Endothelial cell of umbilical vein (primary cell): ENCODE results near the gene RBKS. TPM values are rescaled to one million over a fixed set of nuclear protein-coding genes. Genes with fewer than 3 reads are reported as not detected.

Experiments
- BruUV-seq: library from RNA; stranded (reverse); fragments of 400-500 nt; replicated peaks from 2 replicates; lab custom pipeline; 2021; lab: Mats Ljungman, UMichigan
- CTCF ChIA-PET: fragments of 300-600, 350-600 bp; sonication (Branson Sonifier 250); formaldehyde crosslinking; loops from one replicate; lab custom pipeline; 2021; ENCODE audit warnings: antibody characterized with exemption, inconsistent platforms; lab: Charles Lee
- POLR2A ChIA-PET: fragments of 300-600, 350-600 bp; sonication (Branson Sonifier 250); formaldehyde crosslinking; loops from one replicate; lab custom pipeline; 2021; ENCODE audit warnings: antibody characterized with exemption, inconsistent platforms; lab: Charles Lee
- DNase-seq: peaks from one replicate; pipeline ENCODE4 v3.0.0-alpha.2; 2011; ENCODE audit warnings: low read depth, low spot score
- FAIRE-seq: peaks from 2 replicates; lab custom pipeline; 2011; peaks lifted over from hg19 to GRCh38; lab: Jason Lieb, UNC
- H2AFZ ChIP-seq: 2 replicates; pipeline ENCODE4 v1.6.0; 2012; ENCODE audit warnings: low read depth, low read length, control low read depth, inconsistent platforms
- H3K27ac ChIP-seq: 2 replicates; pipeline ENCODE4 v1.5.1; 2011; ENCODE audit warnings: low read depth, mild to moderate bottlenecking, control low read depth, low read length, moderate library complexity; ENCODE audit not compliant: insufficient read depth
- H3K27me3 ChIP-seq, 2 experiments: 2 replicates each; pipeline versions ENCODE4 v1.6.0 to v1.6.1; 2011; ENCODE audit warnings: low read length in 2 of 2, mixed read lengths in 1 of 2; ENCODE audit not compliant: control insufficient read depth in 2 of 2, insufficient read depth in 2 of 2
- H3K36me3 ChIP-seq, 2 experiments: 2 replicates in 1 of 2; 3 replicates in 1 of 2; pipeline ENCODE4 v1.5.1; 2011; ENCODE audit warnings: low read length in 2 of 2, mild to moderate bottlenecking in 1 of 2, moderate library complexity in 1 of 2; ENCODE audit not compliant: control insufficient read depth in 2 of 2, insufficient read depth in 2 of 2; ENCODE audit errors: extremely low read depth in 1 of 2
- H3K4me1 ChIP-seq: 3 replicates; pipeline ENCODE4 v1.5.1; 2011; ENCODE audit warnings: mild to moderate bottlenecking, low read length; ENCODE audit not compliant: control insufficient read depth, insufficient read depth; ENCODE audit errors: extremely low read depth
- H3K4me2 ChIP-seq: 2 replicates; pipeline ENCODE4 v1.6.1; 2011; ENCODE audit warnings: low read length, control low read depth, mixed read lengths; ENCODE audit not compliant: insufficient read depth
- H3K4me3 ChIP-seq, 3 experiments: fragments of 200-600 bp in 1 of 3; sonication (generic), shearing (Covaris generic) in 1 of 3; replicated peaks in 1 of 3; 2 replicates each; pipeline ENCODE4 v1.5.1; 2011 to 2016; ENCODE audit warnings: control low read depth in 3 of 3, low read length in 3 of 3, mild to moderate bottlenecking in 2 of 3, inconsistent platforms in 1 of 3, low read depth in 1 of 3, moderate library complexity in 1 of 3; ENCODE audit not compliant: insufficient read depth in 1 of 3
- H3K79me2 ChIP-seq: 2 replicates; pipeline ENCODE4 v1.6.0; 2012; ENCODE audit warnings: low read length, inconsistent platforms; ENCODE audit not compliant: control insufficient read depth, insufficient read depth
- H3K9ac ChIP-seq: replicated peaks from 2 replicates; pipeline ENCODE3; 2011; ENCODE audit warnings: low read length, control low read depth; ENCODE audit not compliant: insufficient read depth; ENCODE audit errors: extremely low read depth
- H3K9me1 ChIP-seq: replicated peaks from 3 replicates; pipeline ENCODE4 v1.6.0; 2011; ENCODE audit warnings: mild to moderate bottlenecking, low read length; ENCODE audit not compliant: control insufficient read depth, insufficient read depth; ENCODE audit errors: extremely low read depth
- H3K9me3 ChIP-seq: replicated peaks from 2 replicates; pipeline ENCODE4 v1.5.1; 2012; ENCODE audit warnings: low read length, inconsistent platforms; ENCODE audit not compliant: control insufficient read depth, insufficient read depth
- H4K20me1 ChIP-seq: replicated peaks from 2 replicates; pipeline ENCODE3; 2011; ENCODE audit warnings: mild to moderate bottlenecking, low read length; ENCODE audit not compliant: control insufficient read depth, insufficient read depth; ENCODE audit errors: extremely low read depth
- EZH2 ChIP-seq: IDR thresholded peaks from 2 replicates; pipeline ENCODE4 v1.6.1; 2012; ENCODE audit warnings: borderline replicate concordance, low read depth, mild to moderate bottlenecking, moderate library complexity, low read length, inconsistent platforms; ENCODE audit not compliant: severe bottlenecking
- GATA2 ChIP-seq: IDR thresholded peaks from 2 replicates; pipeline ENCODE4 v1.7.0; 2011; ENCODE audit warnings: low read depth, mild to moderate bottlenecking, moderate library complexity, mixed read lengths, low read length; ENCODE audit not compliant: insufficient read length, insufficient read depth
- JUN ChIP-seq: IDR thresholded peaks from 2 replicates; pipeline ENCODE4 v1.6.1; 2011; ENCODE audit warnings: borderline replicate concordance, low read depth; ENCODE audit not compliant: insufficient read length, insufficient read depth
- MYC ChIP-seq: IDR thresholded peaks from one replicate; pipeline ENCODE4 v1.6.1; 2011; ENCODE audit warnings: mild to moderate bottlenecking, low read depth, low read length
- POLR2A ChIP-seq: IDR thresholded peaks from 2 replicates; pipeline ENCODE4 v1.6.1; 2012; ENCODE audit warnings: low read depth, mild to moderate bottlenecking, control low read depth, low read length
- dilution Hi-C: fragments of 300-500 bp; cut with MboI; formaldehyde crosslinking; loops from one replicate; pipeline ENCODE4 v1.15.0; 2019; ENCODE audit warnings: low sequenced_read_pairs; ENCODE audit not compliant: extremely low pct_ligation_motif_present
- intact Hi-C: fragments of 100-400 bp; cut with micrococcal nuclease; formaldehyde crosslinking; loops from one replicate; pipeline ENCODE4 v1.10.0; 2022
- polyA plus RNA-seq, 4 experiments: library from polyadenylated mRNA; depleted of rRNA in 3 of 4; stranded (reverse) in 3 of 4; unstranded in 1 of 4; fragments of >200 nt; gene quantifications; 2 replicates each; pipeline versions ENCODE4 v1.2.1 to v1.2.3, GENCODE V29; 2011 to 2012; ENCODE audit warnings: missing spikeins in 1 of 4
- total RNA-seq: library from RNA; stranded (reverse); gene quantifications from 2 replicates; pipeline ENCODE4 v1.2.3, GENCODE V29; 2021
- TF ChIP-seq, protein P1 (sequence below), 2 donors: IDR thresholded peaks; 1 replicate in 1 of 2; 2 replicates in 1 of 2; pipeline ENCODE4 v1.5.1; 2011; ENCODE audit warnings: low read length in 2 of 2, mild to moderate bottlenecking in 2 of 2, moderate library complexity in 2 of 2, control low read depth in 1 of 2, inconsistent platforms in 1 of 2, low read depth in 1 of 2; ENCODE audit not compliant: insufficient read depth in 1 of 2; ENCODE audit errors: extremely low read depth in 1 of 2
- TF ChIP-seq, protein P2 (sequence below): IDR thresholded peaks from 2 replicates; pipeline ENCODE4 v1.6.1; 2011; ENCODE audit not compliant: insufficient read depth, insufficient read length

The RBKS gene
- total and polyA plus RNA-seq, 2 donors (not counting 3 experiments of a cell fraction or from before 2014, with no cell fraction given) = 0.64 to 1.8 TPM

DNA sequence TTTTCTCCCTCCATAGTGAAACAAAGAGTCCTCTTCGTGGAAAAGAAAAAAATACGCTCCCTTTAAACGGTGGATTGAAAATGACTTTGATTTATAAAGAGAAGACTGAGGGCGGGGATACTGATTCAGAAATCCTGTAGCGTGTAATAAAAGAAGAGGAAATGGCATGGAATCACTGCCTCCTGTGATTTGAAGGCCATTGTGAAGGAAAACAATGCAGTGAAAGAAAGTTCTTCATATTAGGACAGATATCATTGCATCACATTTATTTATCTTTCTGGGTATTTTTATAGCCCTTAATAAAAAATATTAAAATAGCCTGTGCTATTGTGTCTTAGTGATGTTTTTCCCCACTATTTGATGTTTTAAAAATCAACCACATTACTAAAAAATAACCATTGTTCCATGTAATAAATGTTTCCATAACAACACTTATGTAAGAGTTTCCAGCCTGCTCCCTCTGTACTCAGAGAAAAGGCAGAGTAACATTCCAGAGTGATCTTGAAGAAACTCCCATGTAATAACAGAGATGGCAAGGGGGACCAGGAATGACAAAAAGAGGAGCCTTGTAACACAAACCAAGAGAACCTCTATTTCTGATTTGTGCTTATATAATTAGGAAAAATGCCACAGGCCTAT is 110.7 kb downstream of the RBKS start:
- CTCF ChIA-PET = interaction anchor here (1.2 to 1.9 kb wide), 3 partner anchors 13 to 25 kb away, joined by 4 to 8 read pairs (median 5); no protein-coding TSS in a partner anchor

DNA sequence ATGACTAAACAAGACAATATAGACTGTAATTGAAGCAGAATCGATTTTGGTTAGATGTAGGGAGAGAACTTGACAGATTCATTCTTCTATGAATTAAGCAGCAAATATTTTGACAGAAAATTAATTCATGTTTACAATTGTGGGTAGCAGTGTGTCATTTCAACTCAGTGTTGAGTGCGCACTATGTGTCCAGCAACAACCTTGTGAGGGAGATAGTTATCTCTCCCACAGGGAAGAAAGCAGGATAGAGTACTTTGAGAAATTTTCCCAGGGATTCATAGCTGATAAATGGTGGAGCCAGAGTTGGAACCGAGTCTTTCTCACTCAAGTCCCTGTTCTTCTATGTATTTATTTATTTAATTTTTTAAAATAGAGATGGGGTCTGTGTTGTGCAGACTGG is 113.5 kb downstream of the RBKS start:
- no peaks in the 10 kb centered on the region for H3K9me3 ChIP-seq
- no peak overlapping the region for H3K4me2 ChIP-seq
- FAIRE-seq (no peak), DNase-seq (no peak)
- H3K79me2 ChIP-seq = peaks cover 66% of the 10 kb centered on the region
- no TSS peak for BruUV-seq
- TF ChIP-seq MYC = no peak
- TF ChIP-seq, protein P1, sequence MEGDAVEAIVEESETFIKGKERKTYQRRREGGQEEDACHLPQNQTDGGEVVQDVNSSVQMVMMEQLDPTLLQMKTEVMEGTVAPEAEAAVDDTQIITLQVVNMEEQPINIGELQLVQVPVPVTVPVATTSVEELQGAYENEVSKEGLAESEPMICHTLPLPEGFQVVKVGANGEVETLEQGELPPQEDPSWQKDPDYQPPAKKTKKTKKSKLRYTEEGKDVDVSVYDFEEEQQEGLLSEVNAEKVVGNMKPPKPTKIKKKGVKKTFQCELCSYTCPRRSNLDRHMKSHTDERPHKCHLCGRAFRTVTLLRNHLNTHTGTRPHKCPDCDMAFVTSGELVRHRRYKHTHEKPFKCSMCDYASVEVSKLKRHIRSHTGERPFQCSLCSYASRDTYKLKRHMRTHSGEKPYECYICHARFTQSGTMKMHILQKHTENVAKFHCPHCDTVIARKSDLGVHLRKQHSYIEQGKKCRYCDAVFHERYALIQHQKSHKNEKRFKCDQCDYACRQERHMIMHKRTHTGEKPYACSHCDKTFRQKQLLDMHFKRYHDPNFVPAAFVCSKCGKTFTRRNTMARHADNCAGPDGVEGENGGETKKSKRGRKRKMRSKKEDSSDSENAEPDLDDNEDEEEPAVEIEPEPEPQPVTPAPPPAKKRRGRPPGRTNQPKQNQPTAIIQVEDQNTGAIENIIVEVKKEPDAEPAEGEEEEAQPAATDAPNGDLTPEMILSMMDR (IDR thresholded peaks at IDR 0.05; ENCODE audit: extremely low read depth in 1 of 2, insufficient read depth in 1 of 2, low read depth in 1 of 2, low read length in 2 of 2) = no peak
- no peak for TF ChIP-seq GATA2
- TF ChIP-seq, protein P2, sequence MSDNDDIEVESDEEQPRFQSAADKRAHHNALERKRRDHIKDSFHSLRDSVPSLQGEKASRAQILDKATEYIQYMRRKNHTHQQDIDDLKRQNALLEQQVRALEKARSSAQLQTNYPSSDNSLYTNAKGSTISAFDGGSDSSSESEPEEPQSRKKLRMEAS = no peak
- no peak for TF ChIP-seq EZH2
- no peak for TF ChIP-seq POLR2A
- TF ChIP-seq JUN = no peak
- ChIA-PET POLR2A (no interaction called here), CTCF (interaction anchor here (1.0 to 1.8 kb wide), 3 partner anchors 17 to 53 kb away, joined by 3 to 5 read pairs (median 5); no protein-coding TSS in a partner anchor)
- H2AFZ ChIP-seq = no peak overlapping the region
- H3K27me3 ChIP-seq = no peaks in the 10 kb centered on the region
- H3K4me3 ChIP-seq = no peak overlapping the region
- H3K4me1 ChIP-seq = peaks cover 43% of the 10 kb centered on the region
- no peak overlapping the region for H3K27ac ChIP-seq
- H3K36me3 ChIP-seq = peaks cover 0 to 3% of the 10 kb centered on the region in 2 experiments
- no peaks in the 10 kb centered on the region for H3K9me1 ChIP-seq
- H3K9ac ChIP-seq = no peak overlapping the region
- dilution Hi-C loops (no loop called here), intact Hi-C loops (loop anchor here (10.0 kb wide), 1 partner anchor 498 kb away; no protein-coding TSS in a partner anchor)
- H4K20me1 ChIP-seq = no peaks in the 10 kb centered on the region

More for the DNA sequence above, 110.7 kb downstream of the RBKS start:
- dilution Hi-C loops = no loop called here
- H3K4me3 ChIP-seq = no peak overlapping the region
- peak; percentile 94 for DNase-seq
- intact Hi-C loops = loop anchor here (1.0 to 10.0 kb wide), 4 partner anchors 20 to 495 kb away; no protein-coding TSS in a partner anchor
- peaks cover 23% of the 10 kb centered on the region for H3K4me1 ChIP-seq
- FAIRE-seq = peak; percentile 79
- no peaks in the 10 kb centered on the region for H4K20me1 ChIP-seq
- H3K9me3 ChIP-seq = no peaks in the 10 kb centered on the region
- peak overlapping the region; percentile 96 for H3K27ac ChIP-seq
- BruUV-seq = TSS peak; percentile 30
- peak overlapping the region; percentile 80 for H3K4me2 ChIP-seq
- TF ChIP-seq JUN (peak; percentile 48), POLR2A (peak; percentile 15)
- TF ChIP-seq, protein P2 = no peak
- no peak overlapping the region for H2AFZ ChIP-seq
- POLR2A ChIA-PET = no interaction called here
- peaks cover 38% of the 10 kb centered on the region for H3K79me2 ChIP-seq
- H3K36me3 ChIP-seq = peaks cover 0 to 3% of the 10 kb centered on the region in 2 experiments
- peak overlapping the region; percentile 85 for H3K9ac ChIP-seq
- H3K9me1 ChIP-seq = no peaks in the 10 kb centered on the region
- no peaks in the 10 kb centered on the region for H3K27me3 ChIP-seq
